Colon (tissue), 2 donors: ENCODE data around the gene OGFR.

Source experiments
- FAIRE-seq: peaks from 2 replicates; lab custom pipeline; 2012; peaks lifted over from hg19 to GRCh38; lab: Jason Lieb, UNC
- donor health status: control.
- donor health status: control.

OGFR gene

GRCh38 chr20:62770111-62770910, 34.3 kb upstream of the OGFR start:
- FAIRE-seq, result no peak

- FAIRE-seq, result no peak
Measured at GRCh38 chr20:62770916-62771315, 33.7 kb upstream of the OGFR start.

GRCh38 chr20:62771396-62772102, 33.1 kb upstream of the OGFR start:
- no peak for FAIRE-seq

- FAIRE-seq, result no peak
Measured at GRCh38 chr20:62772103-62772611, 32.5 kb upstream of the OGFR start.

GRCh38 chr20:62772619-62772989, 32.0 kb upstream of the OGFR start:
- FAIRE-seq, result no peak

- FAIRE-seq, result no peak
Measured at GRCh38 chr20:62772990-62773844, 31.4 kb upstream of the OGFR start.

GRCh38 chr20:62773845-62774714, 30.6 kb upstream of the OGFR start:
- no peak for FAIRE-seq

GRCh38 chr20:62774762-62775161, 29.9 kb upstream of the OGFR start:
- no peak for FAIRE-seq

GRCh38 chr20:62775206-62775605, 29.4 kb upstream of the OGFR start:
- no peak for FAIRE-seq

GRCh38 chr20:62776035-62776691, 28.5 kb upstream of the OGFR start:
- FAIRE-seq, result no peak

- no peak for FAIRE-seq
Measured at GRCh38 chr20:62776692-62777527, 27.7 kb upstream of the OGFR start.

GRCh38 chr20:62777528-62777830, 27.2 kb upstream of the OGFR start:
- no peak for FAIRE-seq

GRCh38 chr20:62778058-62778457, 26.6 kb upstream of the OGFR start:
- no peak for FAIRE-seq

- FAIRE-seq, result no peak
Measured at GRCh38 chr20:62778601-62779416, 25.8 kb upstream of the OGFR start.

GRCh38 chr20:62779417-62779685, 25.3 kb upstream of the OGFR start:
- FAIRE-seq, result no peak

GRCh38 chr20:62780204-62780603, 24.4 kb upstream of the OGFR start:
- no peak for FAIRE-seq

- FAIRE-seq, result no peak
Measured at GRCh38 chr20:62780696-62781095, 23.9 kb upstream of the OGFR start.

GRCh38 chr20:62782149-62782892, 22.3 kb upstream of the OGFR start:
- FAIRE-seq, result no peak

GRCh38 chr20:62782893-62783278, 21.7 kb upstream of the OGFR start:
- no peak for FAIRE-seq
